A673 (cell line): ENCODE results near the gene IRS1.

Experiments used
- CTCF ChIP-seq: fragments of 300-800, 200-600 bp; sonication (generic); conservative IDR thresholded peaks from 2 replicates; pipeline ENCODE4 v1.5.1; 2017; ENCODE audit warnings: low read depth, mild to moderate bottlenecking, antibody characterized with exemption, low read length, moderate library complexity, mixed read lengths
- EZH2 ChIP-seq: fragments of 200-600 bp; sonication (generic); IDR thresholded peaks from 2 replicates; pipeline ENCODE4 v1.6.1; 2017; ENCODE audit warnings: borderline replicate concordance, low read depth, mild to moderate bottlenecking, mixed read lengths, antibody characterized with exemption, low read length; ENCODE audit not compliant: poor library complexity, severe bottlenecking

DNA sequence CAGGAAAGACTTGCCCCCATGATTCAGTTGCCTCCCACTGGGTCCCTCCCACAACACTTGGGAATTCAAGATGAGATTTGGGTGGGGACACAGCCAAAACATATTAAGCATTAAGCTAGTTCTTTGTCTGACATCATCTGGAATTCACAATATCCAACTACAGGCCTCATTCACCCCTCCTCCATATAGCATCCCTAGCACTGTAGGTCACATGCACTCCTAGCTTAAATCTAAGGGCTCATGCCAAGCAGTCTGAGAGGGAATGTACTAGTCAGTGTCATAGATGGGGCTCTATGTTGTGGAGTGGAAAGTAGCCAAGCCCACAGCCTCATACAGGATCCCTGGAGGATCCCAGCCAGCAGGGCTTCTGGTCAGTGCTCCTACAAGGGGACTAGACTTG, 92.1 kb downstream of the IRS1 start:
- TF ChIP-seq EZH2, result no peak
- TF ChIP-seq CTCF, result no peak
